DOHH2 (cell line): ENCODE results near the gene PRKN.

Experiments
- H3F3A ChIP-seq: fragments of 200-600 bp; sonication (generic), shearing (Covaris generic); 2 replicates; pipeline ENCODE4 v1.6.0; 2016; ENCODE audit warnings: antibody characterized with exemption, mild to moderate bottlenecking; ENCODE audit not compliant: control insufficient read depth, insufficient read depth
- H3K27ac ChIP-seq: fragments of 200-600 bp; sonication (generic); 2 replicates; pipeline ENCODE4 v1.5.1; 2014; ENCODE audit warnings: low read depth, mild to moderate bottlenecking, low read length, moderate library complexity
- H3K27me3 ChIP-seq: fragments of 200-600 bp; sonication (generic); 2 replicates; pipeline ENCODE4 v1.6.1; 2014; ENCODE audit warnings: mild to moderate bottlenecking, low read length, mixed read lengths; ENCODE audit not compliant: control insufficient read depth
- H3K36me3 ChIP-seq: fragments of 200-600 bp; sonication (generic); 2 replicates; pipeline ENCODE4 v1.6.1; 2014; ENCODE audit warnings: mild to moderate bottlenecking, low read length, moderate library complexity, mixed read lengths; ENCODE audit not compliant: control insufficient read depth
- H3K4me1 ChIP-seq: fragments of 200-600 bp; sonication (generic); 2 replicates; pipeline ENCODE4 v1.6.1; 2014; ENCODE audit warnings: mild to moderate bottlenecking, low read length, mixed read lengths; ENCODE audit not compliant: control insufficient read depth
- H3K4me2 ChIP-seq: fragments of 200-600 bp; sonication (generic); 2 replicates; pipeline ENCODE4 v1.6.0; 2014; ENCODE audit warnings: mild to moderate bottlenecking, low read length, moderate library complexity
- H3K4me3 ChIP-seq: fragments of 200-600 bp; sonication (generic); 2 replicates; pipeline ENCODE4 v1.5.1; 2014; ENCODE audit warnings: mild to moderate bottlenecking, low read length, mixed read lengths
- H3K79me2 ChIP-seq: fragments of 200-600 bp; sonication (generic); 2 replicates; pipeline ENCODE4 v1.6.1; 2014; ENCODE audit warnings: mild to moderate bottlenecking, low read length, mixed read lengths; ENCODE audit not compliant: control insufficient read depth
- H3K9me2 ChIP-seq: fragments of 200-600 bp; sonication (generic); replicated peaks from 2 replicates; pipeline ENCODE4 v1.6.1; 2014; ENCODE audit warnings: mild to moderate bottlenecking, low read length, mixed read lengths; ENCODE audit not compliant: control insufficient read depth
- H3K9me3 ChIP-seq: fragments of 200-600 bp; sonication (generic); 2 replicates; pipeline ENCODE4 v1.6.1; 2014; ENCODE audit warnings: antibody characterized with exemption, low read length, mixed read lengths; ENCODE audit not compliant: control insufficient read depth, insufficient read depth
- H4K20me1 ChIP-seq: fragments of 200-600 bp; sonication (generic); 2 replicates; pipeline ENCODE4 v1.6.0; 2014; ENCODE audit warnings: low read depth, mild to moderate bottlenecking, antibody characterized with exemption, low read length, moderate library complexity; ENCODE audit not compliant: control insufficient read depth, insufficient read depth
- EZH2phosphoT487 ChIP-seq: fragments of 200-600 bp; sonication (generic); IDR thresholded peaks from 2 replicates; pipeline ENCODE4 v1.6.1; 2017; ENCODE audit warnings: borderline replicate concordance, mild to moderate bottlenecking, antibody characterized with exemption, low read length, moderate library complexity, mixed read lengths
- TF ChIP-seq, protein P1 (sequence below): fragments of 200-600 bp; sonication (generic); IDR thresholded peaks from one replicate; pipeline ENCODE4 v1.5.1; 2014; ENCODE audit warnings: antibody characterized with exemption, mild to moderate bottlenecking, low read depth, low read length; ENCODE audit not compliant: poor library complexity, severe bottlenecking

Gene PRKN

DNA sequence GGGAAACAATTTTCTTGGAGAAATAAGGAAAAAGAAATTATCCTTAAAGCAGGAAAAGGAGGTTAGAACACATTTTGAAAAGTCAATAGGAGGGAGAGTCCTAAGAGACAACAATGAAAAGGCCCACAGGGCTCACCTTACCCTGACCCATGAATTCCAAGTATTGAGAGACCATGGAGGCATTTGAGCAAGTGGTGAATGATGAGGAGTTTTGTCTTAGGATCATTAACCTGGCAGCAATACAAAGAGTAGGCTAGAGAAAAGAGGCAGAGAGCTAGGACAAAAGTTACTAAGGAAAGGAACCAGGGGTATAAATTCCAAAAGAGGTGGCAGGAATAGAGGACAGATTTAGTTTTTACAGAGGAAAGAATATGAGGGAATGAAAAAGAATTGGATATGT, 44.9 kb upstream of the PRKN start:
- Histone ChIP-seq H3K4me1 (no peaks in the 10 kb centered on the region), H3K27me3 (no peaks in the 10 kb centered on the region), H3F3A (no peaks in the 10 kb centered on the region), H3K9me3 (no peaks in the 10 kb centered on the region), H4K20me1 (no peaks in the 10 kb centered on the region), H3K9me2 (no peaks in the 10 kb centered on the region), H3K4me3 (no peak overlapping the region), H3K27ac (no peak overlapping the region), H3K79me2 (no peaks in the 10 kb centered on the region), H3K36me3 (no peaks in the 10 kb centered on the region), H3K4me2 (no peak overlapping the region)
- TF ChIP-seq, protein P1, sequence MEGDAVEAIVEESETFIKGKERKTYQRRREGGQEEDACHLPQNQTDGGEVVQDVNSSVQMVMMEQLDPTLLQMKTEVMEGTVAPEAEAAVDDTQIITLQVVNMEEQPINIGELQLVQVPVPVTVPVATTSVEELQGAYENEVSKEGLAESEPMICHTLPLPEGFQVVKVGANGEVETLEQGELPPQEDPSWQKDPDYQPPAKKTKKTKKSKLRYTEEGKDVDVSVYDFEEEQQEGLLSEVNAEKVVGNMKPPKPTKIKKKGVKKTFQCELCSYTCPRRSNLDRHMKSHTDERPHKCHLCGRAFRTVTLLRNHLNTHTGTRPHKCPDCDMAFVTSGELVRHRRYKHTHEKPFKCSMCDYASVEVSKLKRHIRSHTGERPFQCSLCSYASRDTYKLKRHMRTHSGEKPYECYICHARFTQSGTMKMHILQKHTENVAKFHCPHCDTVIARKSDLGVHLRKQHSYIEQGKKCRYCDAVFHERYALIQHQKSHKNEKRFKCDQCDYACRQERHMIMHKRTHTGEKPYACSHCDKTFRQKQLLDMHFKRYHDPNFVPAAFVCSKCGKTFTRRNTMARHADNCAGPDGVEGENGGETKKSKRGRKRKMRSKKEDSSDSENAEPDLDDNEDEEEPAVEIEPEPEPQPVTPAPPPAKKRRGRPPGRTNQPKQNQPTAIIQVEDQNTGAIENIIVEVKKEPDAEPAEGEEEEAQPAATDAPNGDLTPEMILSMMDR, result no peak
- no peak for TF ChIP-seq EZH2phosphoT487

DNA sequence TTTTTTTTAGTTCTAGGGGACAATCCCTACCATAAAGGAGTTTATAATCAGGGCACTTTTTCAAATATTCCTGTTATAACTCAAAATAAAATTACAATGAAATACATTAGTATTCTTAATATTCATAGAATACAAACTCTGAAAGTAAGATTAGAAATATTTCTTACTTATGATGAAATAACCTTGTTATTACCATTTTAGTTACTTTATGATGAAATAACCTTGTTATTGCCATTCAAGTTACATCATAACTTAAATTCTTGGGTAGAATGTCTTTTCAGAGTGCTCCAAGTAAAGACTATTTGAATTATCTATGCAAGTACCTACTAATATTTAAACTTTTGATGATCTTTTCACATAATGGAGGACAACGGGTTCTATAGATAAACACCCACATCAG, 43.4 kb upstream of the PRKN start:
- Histone ChIP-seq H3K9me3 (no peaks in the 10 kb centered on the region), H3K27me3 (no peaks in the 10 kb centered on the region), H3K36me3 (no peaks in the 10 kb centered on the region), H3K79me2 (no peaks in the 10 kb centered on the region), H3K4me2 (no peak overlapping the region), H4K20me1 (no peaks in the 10 kb centered on the region), H3F3A (no peaks in the 10 kb centered on the region), H3K27ac (no peak overlapping the region), H3K9me2 (no peaks in the 10 kb centered on the region), H3K4me1 (no peaks in the 10 kb centered on the region), H3K4me3 (no peak overlapping the region)
- TF ChIP-seq, protein P1, result no peak
- TF ChIP-seq EZH2phosphoT487, result no peak

DNA sequence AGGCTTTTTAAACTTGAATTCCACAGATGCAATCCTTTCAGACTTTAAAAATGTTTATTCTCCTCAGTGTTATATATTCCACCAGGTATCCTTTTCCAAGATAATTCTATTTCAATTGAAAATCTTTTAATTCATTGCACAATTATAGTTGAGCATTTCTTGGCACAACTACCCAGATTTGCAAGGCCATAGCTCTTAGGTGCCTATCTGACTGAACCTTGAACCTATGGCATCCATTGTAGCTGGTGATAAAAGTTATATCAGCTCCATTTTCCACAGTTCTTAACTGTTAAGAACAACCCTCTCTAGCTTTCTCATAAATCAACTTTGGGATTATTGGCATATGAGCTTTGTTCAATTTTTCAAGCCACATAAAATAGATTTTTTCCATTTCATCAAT, 42.6 kb upstream of the PRKN start:
- H4K20me1 ChIP-seq, result no peaks in the 10 kb centered on the region
- H3K36me3 ChIP-seq, result no peaks in the 10 kb centered on the region
- no peak for TF ChIP-seq EZH2phosphoT487
- TF ChIP-seq, protein P1, result no peak

DNA sequence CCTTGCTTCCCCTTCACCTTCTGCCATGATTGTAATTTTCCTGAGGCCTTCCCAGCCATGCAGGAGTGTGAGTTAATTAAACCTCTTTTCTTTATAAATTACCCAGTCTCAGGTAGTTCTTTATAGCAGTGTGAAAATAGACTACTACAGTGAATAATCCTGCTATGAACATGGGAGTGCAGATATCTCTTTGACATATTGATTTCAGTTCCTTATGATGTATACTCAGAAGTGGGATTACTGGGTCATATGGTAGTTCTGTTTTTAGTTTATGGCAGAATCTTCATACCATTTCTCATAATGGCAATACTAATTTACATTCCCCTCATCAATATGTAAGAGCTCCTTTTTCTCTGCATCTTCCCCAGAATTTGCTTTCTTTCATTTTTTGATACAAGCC, 26.2 kb upstream of the PRKN start:
- TF ChIP-seq, protein P1, result no peak
- TF ChIP-seq EZH2phosphoT487, result no peak

More for the DNA sequence above, 42.6 kb upstream of the PRKN start:
- Histone ChIP-seq H3F3A (no peaks in the 10 kb centered on the region), H3K9me3 (no peaks in the 10 kb centered on the region), H3K4me1 (no peaks in the 10 kb centered on the region), H3K4me2 (no peak overlapping the region), H3K4me3 (no peak overlapping the region), H3K79me2 (no peaks in the 10 kb centered on the region), H3K27ac (no peak overlapping the region), H3K27me3 (no peaks in the 10 kb centered on the region), H3K9me2 (no peaks in the 10 kb centered on the region)

More for the DNA sequence above, 26.2 kb upstream of the PRKN start:
- H3K79me2 ChIP-seq, result no peaks in the 10 kb centered on the region
- no peak overlapping the region for H3K4me3 ChIP-seq
- no peak overlapping the region for H3K27ac ChIP-seq
- H3K9me3 ChIP-seq, result no peaks in the 10 kb centered on the region
- H3K36me3 ChIP-seq, result no peaks in the 10 kb centered on the region
- H3K9me2 ChIP-seq, result no peaks in the 10 kb centered on the region
- no peaks in the 10 kb centered on the region for H4K20me1 ChIP-seq
- no peak overlapping the region for H3K4me2 ChIP-seq
- H3K27me3 ChIP-seq, result no peaks in the 10 kb centered on the region
- H3F3A ChIP-seq, result no peaks in the 10 kb centered on the region
- H3K4me1 ChIP-seq, result no peaks in the 10 kb centered on the region
